Testis (tissue), 2 donors: Measurements from ENCODE around the gene COG2.
"Not testable (repeated sequence)": the region's sequence is repeated elsewhere in the genome, so short reads cannot be mapped to it uniquely, and the experiment has no call there.

Source experiments
- POLR2A ChIP-seq: fragments of 450-650 bp; IDR thresholded peaks from one replicate; pipeline ENCODE4 v1.6.1; 2017; ENCODE audit warnings: antibody characterized with exemption, mild to moderate bottlenecking, moderate library complexity
- TF ChIP-seq, protein P1 (sequence below), 3 experiments: fragments of 450-650 bp in 2 of 3; fragments of 200-600 bp in 1 of 3; sonication (generic) in 1 of 3; IDR thresholded peaks; one replicate each; pipeline ENCODE4 v1.5.1; 2016 to 2019; ENCODE audit warnings: antibody characterized with exemption in 3 of 3, mild to moderate bottlenecking in 2 of 3, moderate library complexity in 1 of 3

DNA sequence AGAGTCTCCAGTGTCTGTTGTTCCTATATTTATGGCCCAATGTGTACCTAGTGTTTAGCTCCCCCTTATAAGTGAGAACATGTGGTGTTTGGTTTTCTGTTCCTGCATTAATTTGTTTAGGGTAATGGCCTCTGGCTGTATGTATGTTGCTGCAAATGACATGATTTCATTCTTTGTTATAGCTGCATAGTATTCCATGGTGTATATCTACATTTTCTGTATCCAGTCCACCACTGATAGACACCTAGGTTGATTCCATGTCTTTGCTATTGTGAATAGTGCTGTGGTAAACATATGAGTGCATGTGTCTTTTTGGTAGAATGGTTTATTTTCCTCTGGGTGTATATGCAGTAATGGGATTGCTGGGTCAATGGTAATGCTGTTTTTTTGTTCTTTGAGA is 56.7 kb downstream of the COG2 start:
- TF ChIP-seq, protein P1, sequence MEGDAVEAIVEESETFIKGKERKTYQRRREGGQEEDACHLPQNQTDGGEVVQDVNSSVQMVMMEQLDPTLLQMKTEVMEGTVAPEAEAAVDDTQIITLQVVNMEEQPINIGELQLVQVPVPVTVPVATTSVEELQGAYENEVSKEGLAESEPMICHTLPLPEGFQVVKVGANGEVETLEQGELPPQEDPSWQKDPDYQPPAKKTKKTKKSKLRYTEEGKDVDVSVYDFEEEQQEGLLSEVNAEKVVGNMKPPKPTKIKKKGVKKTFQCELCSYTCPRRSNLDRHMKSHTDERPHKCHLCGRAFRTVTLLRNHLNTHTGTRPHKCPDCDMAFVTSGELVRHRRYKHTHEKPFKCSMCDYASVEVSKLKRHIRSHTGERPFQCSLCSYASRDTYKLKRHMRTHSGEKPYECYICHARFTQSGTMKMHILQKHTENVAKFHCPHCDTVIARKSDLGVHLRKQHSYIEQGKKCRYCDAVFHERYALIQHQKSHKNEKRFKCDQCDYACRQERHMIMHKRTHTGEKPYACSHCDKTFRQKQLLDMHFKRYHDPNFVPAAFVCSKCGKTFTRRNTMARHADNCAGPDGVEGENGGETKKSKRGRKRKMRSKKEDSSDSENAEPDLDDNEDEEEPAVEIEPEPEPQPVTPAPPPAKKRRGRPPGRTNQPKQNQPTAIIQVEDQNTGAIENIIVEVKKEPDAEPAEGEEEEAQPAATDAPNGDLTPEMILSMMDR (IDR thresholded peaks at IDR 0.05) = not testable (repeated sequence)
- TF ChIP-seq POLR2A = not testable (repeated sequence)
